MV-4-11 (cell line): ENCODE data around the gene TBC1D4.
A peak's percentile ranks its signal among the peaks of the same experiment; 100 is the strongest.
"Not testable (repeated sequence)": the region's sequence is repeated elsewhere in the genome, so short reads cannot be mapped to it uniquely, and the experiment has no call there.

Experiments used
- DNase-seq: peaks from one replicate; lab custom pipeline; 2025; lab: John Stamatoyannopoulos, UW

Gene TBC1D4

GRCh38 chr13:75319254-75319653 lies 162.7 kb downstream of the TBC1D4 start:
- DNase-seq = peak; percentile 28

- DNase-seq = no peak
These were observed 163.7 kb downstream of the TBC1D4 start for GRCh38 chr13:75318138-75318833.

GRCh38 chr13:75316427-75316826 lies 165.5 kb downstream of the TBC1D4 start:
- no peak for DNase-seq

- DNase-seq = no peak
These were observed 169.0 kb downstream of the TBC1D4 start for GRCh38 chr13:75312884-75313520.

DNA sequence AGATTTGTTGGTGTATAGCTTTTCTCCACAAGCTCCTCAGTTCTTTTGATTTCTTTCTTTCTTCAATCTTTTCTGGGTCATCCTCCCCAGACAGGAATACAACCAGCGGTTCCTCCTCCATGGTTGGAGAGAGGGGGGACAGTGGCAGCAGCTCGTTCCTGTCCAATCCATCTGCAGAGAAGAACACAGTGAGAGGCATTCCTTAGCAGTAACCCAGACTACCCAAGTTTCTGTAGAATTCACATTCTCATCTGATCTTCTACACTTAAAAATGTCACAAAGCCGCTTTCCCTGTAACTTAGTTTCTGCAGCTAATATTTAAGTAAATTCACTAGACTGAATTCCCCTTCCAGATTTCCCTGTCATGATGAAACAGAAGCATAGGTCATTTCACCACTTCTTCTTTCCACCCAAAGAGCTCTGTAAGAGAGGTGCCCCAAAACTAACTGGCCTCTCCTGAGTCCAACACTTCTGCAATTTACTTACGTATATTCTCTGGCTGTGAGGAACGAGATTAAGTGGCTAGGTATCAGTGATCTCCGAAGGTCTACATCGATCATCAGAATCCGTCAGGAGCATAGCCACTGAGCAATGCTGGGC lies 171.9 kb downstream of the TBC1D4 start:
- DNase-seq = peak; percentile 20

GRCh38 chr13:75308222-75308621 lies 173.7 kb downstream of the TBC1D4 start:
- no peak for DNase-seq

DNA sequence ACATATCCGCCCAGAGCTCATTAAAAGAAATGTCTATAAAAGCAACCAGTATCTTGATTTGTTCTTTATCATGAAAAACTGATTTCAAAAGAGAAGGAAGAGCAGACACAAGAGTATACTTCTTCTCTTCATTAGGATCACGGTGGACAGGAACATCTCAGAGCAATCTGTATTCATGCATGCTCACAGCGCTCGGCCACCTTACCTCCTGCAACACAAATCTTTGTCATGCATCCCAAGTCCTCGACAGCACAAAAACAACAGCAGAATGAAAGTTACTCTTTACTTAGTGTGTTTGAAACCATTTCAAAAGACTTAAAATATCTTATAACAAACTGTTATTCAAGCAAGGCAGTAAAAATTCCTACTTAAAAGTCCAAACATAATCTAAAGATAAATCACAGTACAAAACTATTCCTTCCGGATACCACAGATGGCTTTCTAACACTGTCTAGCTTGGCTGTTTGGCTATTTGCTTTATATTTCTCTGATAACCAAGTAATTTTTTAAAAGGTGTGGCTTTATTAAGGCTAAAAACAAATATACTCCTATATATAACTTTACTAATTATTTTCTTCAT lies 174.5 kb downstream of the TBC1D4 start:
- no peak for DNase-seq

GRCh38 chr13:75306967-75307366 lies 175.0 kb downstream of the TBC1D4 start:
- DNase-seq = not testable (repeated sequence)

GRCh38 chr13:75305059-75305458 lies 176.9 kb downstream of the TBC1D4 start:
- DNase-seq = no peak

- DNase-seq = no peak
These were observed 178.7 kb downstream of the TBC1D4 start for GRCh38 chr13:75303263-75303662.

- no peak for DNase-seq
These were observed 179.8 kb downstream of the TBC1D4 start for GRCh38 chr13:75302071-75302698.

DNA sequence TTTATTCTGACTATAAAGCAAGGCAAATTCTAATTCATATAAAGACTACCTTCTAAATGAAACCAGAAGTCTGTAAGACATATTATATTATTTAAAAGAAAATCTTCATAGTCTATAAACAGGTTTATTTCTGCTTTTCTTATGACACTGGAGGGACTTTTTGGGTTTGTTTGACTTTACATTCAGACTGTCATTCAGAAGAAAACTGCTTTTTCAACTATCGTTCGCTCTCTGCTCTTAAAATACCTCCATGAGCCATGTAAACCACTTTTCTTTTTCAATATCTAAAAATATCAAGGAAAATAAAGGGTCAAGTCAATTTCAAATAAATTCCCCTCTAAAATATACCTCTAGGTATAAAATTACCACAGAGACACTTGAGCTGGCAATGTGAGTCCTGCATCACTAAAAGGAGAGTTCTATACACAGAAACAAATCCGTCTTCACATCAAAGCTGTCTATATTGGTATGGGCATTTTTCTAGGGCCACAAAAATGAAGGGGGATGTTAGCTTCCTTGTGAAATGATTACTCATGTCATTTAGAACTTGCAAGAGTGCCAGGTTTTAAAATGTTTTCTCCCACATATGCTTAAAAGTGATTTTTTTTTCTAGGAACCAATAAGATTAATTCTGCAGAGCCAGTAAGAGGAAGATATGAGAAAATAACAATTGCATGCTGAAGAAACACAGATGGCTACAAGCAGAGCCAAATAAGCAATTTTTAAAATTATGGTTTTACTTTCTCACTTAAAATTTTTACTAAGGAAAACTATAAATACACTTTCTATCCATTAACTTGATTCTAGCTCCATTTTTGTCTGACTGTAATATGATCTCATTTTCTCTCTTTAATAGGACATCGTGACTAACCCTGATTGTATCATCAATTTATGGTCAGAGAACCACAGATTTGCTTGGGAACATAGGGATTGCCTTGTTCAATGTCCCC lies 181.8 kb downstream of the TBC1D4 start:
- no peak for DNase-seq

DNA sequence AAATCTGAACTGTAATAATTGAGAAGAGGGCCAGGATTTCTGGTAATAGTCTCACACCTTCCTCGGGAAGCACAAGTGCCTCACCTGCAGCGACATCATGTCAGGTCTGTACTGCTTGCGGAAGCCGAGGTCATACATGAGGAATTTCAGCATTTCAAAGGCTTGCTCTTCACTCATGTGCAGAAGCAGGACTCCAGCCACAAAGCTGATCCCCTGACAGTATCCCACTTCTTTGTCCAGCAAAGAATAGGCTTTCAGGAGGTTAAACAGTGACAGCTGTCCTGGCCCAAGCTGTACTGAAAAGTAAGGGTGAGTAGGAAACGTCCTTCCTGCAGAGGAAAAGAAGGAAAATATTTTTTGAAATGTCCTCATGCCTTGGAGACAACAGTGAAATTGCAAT lies 182.7 kb downstream of the TBC1D4 start:
- no peak for DNase-seq

GRCh38 chr13:75296641-75297040 lies 185.3 kb downstream of the TBC1D4 start:
- DNase-seq = no peak

GRCh38 chr13:75295201-75295600 lies 186.8 kb downstream of the TBC1D4 start:
- no peak for DNase-seq

- no peak for DNase-seq
These were observed 187.9 kb downstream of the TBC1D4 start for GRCh38 chr13:75294110-75294509.

GRCh38 chr13:75285310-75285709 lies 196.7 kb downstream of the TBC1D4 start:
- DNase-seq = no peak

DNA sequence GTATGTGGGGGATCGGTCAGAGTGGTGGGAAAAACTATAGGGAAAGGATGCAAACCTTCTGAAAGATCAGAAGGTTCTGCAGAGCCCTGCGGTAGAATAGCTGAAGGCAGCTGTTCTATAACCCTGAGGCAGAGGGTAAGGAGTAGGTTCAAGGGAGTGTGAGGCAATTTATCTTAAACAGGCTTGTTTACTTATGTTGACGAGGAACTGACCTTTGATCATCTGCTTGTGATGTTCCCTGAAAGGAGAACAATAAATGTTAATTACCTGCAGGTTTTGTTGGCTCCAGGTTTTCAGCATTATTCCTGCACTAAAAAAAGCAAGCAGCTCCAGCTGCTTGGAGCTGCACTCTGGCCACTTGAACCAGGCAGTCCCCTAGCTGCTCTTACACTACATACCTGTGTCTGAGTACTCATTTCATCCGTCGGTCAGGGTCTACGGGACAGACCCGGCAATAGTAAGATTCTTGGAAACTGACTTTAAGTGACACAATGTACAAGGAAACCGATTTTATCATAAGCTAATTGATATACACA lies 202.1 kb downstream of the TBC1D4 start:
- no peak for DNase-seq

DNA sequence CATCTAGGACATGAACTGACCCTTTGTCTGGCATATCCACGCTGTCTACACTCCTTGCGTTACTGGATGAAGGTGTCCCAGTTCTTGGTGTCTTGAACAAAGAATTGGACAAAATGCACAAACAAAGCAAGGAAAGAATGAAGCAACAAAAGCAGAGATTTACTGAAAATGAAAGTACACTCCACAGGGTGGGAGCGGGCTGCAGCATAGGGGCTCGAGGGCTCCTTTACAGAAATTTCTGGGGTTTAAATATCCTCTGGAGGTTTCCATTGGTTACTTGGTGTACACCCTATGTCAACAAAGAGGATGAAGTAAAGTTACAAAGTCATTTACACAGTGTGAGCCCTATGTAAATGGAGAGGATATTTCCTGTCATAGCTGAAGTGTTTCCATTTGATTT lies 208.3 kb downstream of the TBC1D4 start:
- DNase-seq = not testable (repeated sequence)

- DNase-seq = no peak
These were observed 210.1 kb downstream of the TBC1D4 start for GRCh38 chr13:75271846-75272245.

DNA sequence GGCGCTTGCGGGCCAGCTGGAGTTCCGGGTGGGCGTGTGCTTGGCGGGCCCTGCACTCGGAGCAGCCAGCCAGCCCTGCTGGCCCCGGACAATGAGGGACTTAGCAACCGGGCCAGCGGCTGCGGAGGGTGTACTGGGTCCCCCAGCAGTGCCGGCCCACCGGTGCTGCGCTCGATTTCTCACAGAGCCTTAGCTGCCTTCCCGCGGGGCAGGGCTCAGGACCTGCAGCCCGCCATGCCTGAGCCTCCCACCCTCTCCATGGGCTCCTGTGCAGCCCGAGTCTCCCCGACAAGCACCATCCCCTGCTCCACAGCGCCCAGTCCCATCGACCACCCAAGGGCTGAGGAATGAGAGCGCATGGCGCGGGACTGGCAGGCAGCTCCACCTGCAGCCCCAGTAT lies 213.5 kb downstream of the TBC1D4 start:
- not testable (repeated sequence) for DNase-seq
